HG03432 (cell line): ENCODE results near the gene MCF2L.

ENCODE experiments used
- ATAC-seq: cut with Tn5 transposase; IDR thresholded peaks from one replicate; pipeline ENCODE4 v1.9.1; 2021; ENCODE audit warnings: mild to moderate bottlenecking, moderate library complexity; ENCODE audit not compliant: unreplicated experiment

MCF2L gene

DNA sequence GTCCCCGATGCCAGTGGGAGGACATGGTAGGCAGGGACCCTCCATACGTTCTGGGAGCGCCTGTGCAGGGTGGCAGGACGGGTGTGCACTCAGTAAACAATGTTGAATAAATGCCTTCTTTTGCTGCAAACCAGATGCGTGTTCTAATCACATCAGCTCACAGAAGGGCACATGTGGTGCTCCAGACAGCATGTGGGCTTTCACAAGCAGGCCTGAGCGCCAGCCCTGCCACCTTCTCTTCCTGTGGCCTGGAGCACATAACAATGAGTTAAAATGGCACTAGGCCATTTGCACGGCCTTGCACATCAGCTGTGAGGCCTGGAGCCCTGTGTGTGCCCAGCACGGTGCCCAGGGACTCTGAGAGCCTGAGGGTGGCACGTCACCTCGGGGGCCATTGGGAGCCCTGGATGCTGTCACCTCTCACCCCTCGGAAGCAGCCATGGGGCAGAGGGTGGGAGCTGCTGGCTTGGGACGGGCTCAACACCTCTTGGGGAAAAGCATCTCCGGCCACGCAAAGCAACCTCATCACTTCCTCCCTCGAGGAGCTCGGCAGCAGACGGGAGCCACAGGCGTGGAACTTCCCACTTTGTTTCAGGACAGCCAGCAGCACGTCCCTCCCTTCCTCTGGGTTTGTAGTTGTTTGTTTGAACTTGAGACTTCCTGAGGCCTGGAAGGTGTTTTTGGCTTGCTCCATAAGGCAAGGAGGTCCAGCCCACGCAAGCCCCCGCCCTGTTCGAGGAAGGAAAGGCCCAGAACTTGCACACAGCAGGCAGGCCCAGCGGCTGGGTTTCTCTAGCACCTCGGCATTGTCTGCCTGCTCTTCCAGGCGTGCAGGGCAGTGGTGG, 9.8 kb downstream of the MCF2L start:
- no peak for ATAC-seq

DNA sequence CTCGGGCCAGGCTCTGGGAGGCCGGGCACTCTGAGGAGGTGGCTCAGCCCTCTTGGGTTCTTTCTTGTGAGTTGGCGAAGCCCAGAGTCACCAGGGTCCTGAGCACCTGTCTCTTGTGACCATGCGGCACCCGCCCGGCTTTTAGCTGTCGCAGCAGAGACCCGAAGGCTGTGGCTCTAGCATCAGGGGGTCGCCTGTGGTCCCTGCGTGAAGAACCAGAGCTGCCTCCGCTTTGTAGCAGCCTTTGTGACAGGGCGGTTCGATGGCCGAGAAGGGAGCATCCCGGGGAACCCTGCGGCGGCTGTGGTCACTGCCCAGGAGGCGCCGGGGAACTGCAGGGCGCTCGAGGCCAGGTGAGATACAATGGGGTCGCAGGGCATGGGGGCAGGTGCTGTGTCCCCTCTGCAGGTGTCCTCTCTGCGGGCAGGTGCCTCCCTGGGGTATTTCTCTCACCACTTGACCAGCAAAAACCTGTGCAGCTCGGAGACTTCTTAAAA, 10.4 kb downstream of the MCF2L start:
- no peak for ATAC-seq

DNA sequence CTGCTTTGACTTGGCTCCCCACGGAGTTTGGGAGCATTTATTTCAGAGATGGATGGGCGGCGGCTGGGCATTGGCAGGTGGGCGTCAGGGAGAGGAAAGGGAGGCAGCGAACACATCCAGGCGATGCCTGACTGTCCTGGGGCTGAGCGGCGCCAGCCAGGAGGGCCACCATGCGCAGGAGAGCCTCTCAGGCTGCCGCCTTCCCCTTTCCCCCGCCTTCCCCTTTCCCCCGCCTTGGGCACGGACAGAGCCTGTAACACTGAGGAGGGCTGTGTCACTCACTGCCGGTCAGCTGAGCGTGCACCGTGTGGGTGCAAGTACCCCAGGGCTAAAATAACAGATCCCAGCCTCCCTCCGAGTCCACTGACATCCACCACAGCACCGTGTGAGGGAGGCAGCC, 11.4 kb downstream of the MCF2L start:
- ATAC-seq: no peak

DNA sequence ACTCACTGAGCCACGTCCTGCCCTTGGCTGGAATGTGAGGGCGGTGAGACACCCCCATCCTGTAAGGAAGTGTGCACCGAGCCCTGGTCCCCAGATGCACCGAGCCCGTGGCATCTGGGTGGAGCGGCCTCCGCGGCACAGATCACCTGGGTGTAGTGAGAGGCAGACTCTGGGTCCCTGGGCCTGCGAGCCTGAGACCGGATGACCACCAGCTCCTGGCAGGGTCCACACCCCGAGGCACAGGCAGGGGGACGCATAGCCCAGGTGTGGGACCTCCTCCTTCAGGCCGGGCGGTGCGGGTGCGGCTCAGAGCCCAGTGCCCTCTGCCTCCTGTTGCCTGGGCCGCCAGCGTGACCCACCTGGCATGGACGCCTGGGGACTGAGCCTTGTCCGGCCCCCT, 12.4 kb downstream of the MCF2L start:
- ATAC-seq: no peak

DNA sequence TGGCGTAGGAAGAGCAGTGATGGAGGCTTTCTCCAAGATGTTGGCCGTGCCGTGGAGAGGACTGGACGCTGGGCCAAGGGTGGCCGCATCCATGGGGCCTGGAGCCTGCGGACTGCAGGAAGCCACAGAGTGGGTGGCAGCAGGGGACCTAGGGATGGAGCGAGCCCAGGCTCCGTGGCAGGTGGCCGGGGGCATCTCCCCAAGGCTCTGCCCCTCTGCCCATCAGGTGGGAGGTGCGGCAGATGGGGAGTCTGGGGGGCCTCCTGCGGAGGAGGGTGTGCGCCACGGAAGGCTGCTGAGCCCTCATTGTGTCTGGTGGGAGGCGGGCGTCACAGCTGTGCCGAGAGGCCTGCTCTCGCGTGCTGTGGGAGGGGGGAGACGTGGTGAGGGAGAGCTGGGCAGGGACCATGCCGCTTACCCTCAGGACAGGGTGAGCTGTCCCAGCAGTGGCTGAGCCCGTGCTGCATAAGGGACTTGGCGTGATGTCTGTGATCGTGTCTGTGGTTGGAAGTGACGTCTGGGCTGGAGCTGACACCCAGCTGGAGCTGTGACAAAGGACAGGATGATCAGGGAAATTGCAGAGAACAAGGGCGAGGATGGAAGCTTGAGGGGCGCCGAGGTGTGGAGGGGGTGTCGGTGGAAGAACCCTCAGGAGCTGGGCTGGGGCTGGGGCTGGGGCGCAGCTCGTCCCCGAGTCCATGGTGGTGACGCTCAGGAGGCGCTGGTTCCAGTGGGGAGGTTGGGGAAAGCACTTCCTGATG, 13.4 kb downstream of the MCF2L start:
- no peak for ATAC-seq

DNA sequence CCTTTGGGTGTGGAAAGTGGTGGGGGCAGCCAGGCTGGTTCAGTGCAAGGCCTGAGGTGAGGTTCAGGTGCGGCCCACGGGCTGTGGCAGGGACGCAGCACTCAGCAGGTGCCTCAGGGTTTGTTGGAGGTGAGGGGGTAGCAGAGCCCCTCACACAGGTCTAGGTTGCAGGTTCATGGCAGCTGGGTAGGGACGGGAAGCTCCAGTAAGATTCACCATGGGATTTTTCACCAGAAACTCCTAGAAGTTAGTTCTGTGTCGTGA, 14.0 kb downstream of the MCF2L start:
- no peak for ATAC-seq

DNA sequence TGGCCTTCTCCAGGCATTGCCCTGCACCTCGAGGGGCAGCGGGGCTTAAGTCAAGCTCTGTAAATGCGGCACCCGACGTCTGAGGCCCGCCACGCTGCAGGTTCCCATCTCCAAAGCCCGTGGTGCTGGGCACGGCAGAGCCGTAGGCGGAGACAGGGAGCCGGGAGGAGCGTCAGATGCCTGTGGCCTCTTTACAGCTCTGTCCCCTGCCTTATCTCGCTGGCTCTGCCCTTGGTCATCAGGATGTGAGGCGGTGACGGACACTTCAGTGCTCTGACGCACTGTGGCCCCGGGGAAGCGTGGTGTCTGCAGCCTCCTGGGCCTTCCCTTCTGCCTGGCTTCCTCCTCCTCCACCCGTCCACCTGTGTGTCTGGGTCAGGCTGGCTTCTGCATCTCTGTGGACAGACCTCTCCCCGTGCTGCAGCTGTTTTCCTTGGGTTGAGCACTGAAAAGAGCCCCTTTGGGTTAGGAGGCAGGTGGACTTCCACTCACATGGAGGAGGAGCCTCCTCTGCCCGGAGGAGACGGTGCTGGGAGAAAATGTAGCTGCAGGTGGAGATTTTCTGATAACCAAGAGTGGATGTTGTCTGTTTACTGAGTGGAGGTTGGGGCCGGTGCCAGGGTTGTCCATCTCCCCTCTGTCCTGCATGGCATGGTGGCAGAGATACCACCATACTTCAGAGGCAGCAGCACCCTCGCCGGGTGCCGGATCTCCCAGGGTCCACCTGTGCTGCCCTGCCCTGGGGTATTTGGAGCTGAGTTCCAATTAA, 14.6 kb downstream of the MCF2L start:
- no peak for ATAC-seq

DNA sequence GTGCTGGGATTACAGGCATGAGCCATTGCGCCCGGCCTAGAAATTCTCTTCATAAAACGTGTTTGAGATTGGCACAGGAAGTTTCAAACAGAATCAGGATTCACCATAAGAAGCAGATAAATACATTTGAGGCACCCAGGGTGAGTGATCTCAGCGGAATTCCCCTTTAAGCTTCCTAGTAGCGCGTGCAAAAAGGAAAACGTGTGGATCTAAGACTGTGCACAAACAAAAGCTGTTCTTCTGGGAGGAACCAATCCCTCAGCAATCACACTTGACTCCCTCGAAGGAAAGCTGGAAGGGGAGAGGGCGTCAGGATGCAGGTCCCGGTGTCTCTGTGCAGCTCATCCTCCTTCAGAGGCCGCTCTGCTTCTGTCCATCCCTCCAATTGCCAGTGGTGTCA, 15.5 kb downstream of the MCF2L start:
- no peak for ATAC-seq

DNA sequence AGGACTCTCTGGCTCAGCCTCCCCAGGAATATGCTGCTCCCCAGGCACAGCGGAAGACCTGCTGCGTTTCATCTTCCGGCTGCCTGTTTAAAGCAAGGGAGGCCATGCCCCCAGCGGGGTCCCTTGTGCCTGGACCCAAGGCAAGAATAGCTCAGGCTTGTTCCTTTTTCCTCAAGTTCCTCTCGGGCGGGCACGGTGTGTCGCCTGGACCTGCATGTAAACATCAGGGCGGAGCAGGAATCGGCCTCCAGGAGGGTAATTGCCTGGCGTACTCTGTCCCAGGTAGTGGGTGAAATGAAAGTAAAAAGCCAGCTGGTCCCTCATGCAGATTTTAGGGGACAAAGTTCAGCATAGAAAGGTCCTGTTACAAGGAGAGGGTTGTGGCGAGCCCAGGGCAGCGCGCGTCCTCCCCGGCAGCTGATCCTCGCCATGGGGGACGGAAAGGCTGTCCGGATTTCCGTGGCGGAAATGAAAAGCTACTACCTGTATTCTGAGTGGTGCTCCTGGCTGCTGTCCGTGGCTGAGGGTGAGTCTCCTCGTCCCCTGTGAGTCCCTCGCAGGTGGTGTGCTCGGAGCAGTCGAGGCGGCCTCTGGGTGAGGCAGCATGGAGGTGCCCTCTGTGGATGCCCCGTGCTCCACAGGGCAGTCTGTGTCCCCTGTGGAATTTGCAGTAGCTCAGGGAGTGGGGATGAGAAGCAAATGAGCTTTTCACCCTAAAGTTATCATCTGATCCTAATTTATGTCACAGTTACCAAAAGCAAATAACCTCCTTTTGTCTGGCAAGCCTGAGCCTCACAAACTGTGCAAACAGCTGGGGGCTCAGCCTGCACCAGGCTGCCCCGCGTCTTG, 16.2 kb downstream of the MCF2L start:
- no peak for ATAC-seq

DNA sequence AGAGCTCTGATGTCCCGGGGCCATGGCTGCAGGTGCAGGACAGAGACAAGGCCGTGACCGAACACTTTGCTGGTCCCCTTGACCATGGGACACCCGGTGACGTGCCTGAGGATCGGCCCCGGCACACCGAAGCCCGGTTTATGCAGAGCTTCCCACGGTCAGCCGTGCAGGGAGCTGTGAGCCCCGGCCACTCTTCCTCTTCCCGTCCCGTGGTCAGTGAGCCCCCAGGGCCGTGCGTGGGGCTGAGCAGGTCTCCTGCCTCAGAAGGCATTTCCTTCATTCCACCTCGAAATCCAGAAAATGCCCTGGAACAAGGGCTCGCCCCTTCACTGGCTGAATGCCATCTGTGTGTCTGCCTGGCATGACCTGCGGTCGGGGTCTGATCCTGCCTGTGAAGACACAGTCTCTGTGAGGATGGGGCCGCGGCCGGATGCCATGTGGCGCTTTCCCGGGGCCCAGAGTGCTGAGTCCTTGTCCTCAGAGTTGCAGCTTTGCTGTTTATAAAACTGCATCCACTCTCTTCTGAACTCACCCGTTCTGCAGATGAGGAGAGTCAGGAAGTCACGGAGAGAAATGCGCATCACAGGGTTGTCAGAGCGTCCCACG, 16.9 kb downstream of the MCF2L start:
- no peak for ATAC-seq

DNA sequence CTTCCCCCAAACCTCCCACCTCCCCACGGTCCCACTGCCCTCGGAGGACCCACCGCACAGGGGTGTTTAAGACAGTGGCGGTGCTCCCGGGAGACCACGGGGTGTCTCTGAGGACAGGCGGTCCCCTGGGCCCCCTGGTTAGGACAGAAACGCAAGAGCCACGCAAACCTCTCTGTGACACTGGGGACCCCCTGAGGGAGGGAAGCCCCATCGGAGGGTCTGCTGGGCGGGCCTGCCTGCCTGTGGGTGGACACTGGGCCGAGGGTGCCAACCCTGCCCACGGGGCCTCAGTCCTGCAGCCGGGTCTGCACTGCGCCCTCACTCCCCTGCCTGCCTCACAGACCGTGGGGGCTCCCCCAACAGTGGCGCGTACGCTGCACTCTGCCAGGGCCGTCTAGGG, 17.5 kb downstream of the MCF2L start:
- no peak for ATAC-seq

DNA sequence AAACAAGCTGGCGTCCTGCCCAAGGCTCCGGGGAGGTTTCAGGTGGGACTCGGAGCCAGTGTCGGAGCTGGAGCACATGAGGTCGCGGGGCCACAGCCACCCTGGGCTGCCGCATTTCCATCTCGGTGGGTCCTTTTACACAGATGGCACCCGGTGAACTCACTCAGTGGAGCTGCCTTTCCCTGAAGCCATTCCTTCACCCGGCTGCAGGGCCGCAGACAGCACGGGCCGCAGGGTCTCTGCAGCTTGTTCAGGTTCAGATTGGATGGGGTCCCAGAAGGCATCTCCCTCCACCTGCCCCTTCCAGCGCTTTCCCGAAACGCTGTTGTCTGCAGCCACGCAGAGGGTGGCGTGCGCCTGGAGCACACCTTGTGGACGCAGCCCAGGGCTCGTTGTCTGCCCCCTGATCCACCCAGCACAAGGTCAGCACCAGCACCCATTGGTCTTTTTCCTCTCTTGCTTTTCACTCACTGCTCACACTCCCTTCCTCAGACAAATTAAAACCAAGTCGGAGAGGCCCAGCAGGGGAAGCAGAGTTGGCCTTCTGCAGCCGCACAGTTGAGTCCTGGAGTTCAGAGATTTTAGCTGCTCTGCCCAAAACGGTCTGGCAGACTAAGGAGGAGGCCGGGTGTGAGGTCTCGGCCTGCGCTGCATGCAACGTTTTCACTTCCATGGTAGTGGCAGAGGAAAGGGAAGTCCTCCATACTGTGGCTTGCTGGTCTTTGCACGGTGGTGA, 18.1 kb downstream of the MCF2L start:
- ATAC-seq: no peak

DNA sequence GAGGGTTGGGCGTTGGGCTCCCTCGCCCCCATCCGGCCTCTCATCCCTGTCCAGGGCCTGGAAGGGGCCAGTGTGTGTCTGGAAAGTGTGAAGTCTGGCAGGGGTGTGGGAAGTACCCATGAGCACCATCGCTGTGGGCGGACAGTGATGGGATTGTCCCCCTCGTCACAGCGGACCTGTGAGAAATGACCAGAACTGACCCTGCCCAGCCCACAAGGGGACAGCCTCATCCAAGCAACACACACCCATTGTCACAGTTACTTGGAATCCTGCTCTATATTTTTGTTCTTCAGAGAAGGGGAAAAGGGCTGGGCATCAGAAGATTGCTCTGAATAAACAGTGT, 18.6 kb downstream of the MCF2L start:
- ATAC-seq: no peak

DNA sequence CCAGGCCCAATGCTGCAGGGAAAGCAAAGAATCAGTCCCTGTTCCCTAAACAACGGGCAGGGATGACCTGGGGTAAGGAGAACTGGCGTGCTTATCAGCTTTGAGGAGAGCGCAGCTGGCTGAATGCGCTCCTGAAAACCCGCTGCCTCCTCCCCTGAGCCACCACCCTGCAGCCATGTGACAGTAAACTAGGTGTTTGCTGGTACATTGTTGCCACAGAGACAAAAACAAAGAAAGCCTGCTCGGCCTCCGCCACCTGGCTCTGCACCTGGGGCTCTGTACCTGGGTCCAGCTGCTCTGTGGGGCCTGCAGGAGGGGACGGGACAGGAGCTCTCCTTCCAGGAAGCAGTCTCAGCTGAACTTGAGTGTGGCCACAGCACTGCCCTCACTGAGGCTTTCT, 21.8 kb downstream of the MCF2L start:
- ATAC-seq: no peak

DNA sequence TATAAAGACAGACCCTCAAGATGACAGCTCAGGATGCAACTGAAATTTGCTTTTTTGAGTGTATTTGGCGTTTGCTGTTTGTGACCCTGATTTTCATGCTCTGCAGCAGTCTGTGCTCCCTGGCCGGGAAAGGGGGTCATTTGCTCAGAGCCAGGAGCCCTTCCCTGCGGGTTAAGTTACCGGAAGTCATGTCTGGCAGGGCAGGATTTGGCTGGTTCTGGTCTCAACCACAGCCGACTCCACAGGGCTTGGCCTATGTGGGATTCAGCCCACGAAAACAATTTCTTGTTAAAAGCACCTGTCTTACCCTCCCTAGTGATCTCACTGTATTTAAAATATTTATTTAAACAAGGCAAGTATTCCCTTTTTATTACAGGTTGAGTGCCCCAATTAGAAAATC, 22.6 kb downstream of the MCF2L start:
- ATAC-seq: no peak

DNA sequence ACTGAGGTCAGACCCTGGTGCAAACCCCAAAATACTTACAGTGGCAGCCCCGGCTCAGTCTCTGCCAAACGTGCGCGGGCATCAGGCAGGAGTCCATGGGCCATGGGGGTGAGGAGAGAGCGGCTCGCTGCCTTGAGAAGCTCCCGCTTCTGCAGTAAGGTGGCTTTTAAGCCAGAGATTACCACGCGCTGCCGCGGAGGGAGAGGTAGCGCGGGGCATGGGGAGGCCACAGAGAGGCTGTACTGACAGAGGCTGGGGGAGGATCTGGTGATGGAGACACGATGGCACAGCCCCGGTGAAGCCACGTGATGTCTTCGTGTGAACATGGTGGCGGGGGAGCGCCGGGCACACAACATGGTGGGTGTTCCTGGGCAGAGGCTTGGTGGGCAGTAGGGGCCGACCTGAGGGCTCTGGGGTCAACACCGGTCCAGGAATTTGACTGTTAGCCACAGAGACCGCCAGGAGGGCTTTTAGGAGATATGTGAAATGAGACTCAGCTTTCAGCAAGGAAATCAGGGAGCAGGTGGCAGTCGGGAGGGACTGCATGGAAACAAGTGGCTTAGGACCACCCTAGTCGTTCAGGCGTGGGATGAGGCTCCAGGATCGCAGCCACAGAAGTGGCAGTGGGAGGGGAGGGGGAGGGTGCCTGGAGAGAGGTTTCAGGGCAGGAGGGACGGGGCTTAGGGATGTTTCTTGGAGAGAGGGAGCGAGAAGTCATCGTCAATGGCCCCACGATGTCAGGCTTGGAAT, 24.1 kb downstream of the MCF2L start:
- no peak for ATAC-seq

DNA sequence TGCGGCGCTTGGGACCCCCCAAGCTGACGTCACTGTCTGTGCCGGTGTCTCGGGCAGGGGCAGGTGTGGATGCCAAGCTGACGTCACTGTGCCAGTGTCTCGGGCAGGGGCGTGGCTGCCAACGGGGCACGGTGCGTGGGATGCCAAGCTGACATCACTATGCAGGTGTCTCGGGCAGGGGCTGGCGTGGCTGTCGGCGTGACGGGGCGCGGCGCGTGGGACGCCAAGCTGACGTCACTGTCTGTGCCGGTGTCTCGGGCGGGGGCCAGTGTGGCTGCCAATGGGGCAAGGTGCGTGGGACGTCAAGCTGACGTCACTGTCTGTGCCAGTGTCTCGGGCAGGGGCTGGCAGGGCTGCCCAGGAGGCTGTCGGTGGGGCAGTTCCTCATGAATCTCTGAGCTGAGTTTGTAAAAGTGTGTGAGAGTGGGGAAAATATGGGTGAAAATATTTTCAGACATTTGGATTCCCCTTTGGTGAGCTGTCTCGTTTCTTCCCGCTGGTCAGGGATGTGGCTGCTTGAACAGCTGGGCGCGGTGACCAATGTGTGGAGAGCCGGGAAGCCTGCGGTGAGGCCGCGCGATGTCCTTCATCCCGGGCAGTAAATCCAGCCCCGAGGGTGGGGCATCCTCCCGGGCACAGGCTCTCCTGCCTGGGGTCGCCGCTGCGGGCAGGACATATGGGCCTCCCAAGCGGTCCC, 25.2 kb downstream of the MCF2L start:
- ATAC-seq: no peak

DNA sequence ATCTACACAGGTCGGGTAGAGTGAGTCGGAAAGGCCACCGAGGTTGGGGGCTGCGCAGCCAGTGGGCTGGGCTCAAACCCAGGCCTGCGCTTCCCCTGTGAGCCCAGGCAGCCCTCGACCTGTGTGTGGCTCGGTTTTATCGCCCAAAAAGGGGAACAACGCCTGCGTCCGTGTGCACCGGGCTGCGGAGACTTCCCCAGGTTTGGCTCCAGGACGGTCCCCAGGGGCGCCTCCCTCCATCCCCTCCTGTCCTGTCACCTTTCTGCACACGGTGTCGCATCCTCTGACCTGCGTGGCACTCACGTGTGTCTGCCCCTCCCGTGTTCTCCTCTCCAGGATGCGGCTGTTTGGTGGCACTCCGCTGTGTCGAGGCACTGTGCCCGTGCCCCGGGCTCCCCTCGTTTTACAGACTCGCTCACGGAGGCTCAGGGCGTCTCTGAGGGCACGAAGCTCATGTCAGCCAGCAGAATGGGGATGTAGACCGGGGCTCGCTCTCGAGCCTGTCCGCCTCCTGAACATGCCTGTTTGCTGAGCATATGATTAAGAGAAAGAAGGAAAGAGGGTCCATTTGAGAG, 25.9 kb downstream of the MCF2L start:
- ATAC-seq: no peak
